ENCODE results near the gene TMEM229B. TPM values are rescaled to one million over a fixed set of nuclear protein-coding genes. Genes with fewer than 3 reads are reported as not detected.

Gene TMEM229B
- total RNA-seq, 3 donors from 2014 or later (not counting 1 experiment from before 2014, with no cell fraction given), result 28.3 to 51.3 (median 49.9) TPM

- H3K36me3 Mint-ChIP-seq, result no peaks in the 10 kb centered on the region
- Histone ChIP-seq H3K9me3 (ENCODE audit: control insufficient read depth, insufficient read depth, low read length) (no peaks in the 10 kb centered on the region), H3K4me3 (ENCODE audit: low read length) (no peak overlapping the region), H3K36me3 (ENCODE audit: control insufficient read depth, insufficient read depth, low read length) (no peaks in the 10 kb centered on the region), H3K4me1 (ENCODE audit: control insufficient read depth, insufficient read depth, low read length) (no peaks in the 10 kb centered on the region), H3K27me3 (ENCODE audit: control insufficient read depth, insufficient read depth, low read length) (peaks cover 15% of the 10 kb centered on the region), H3K27ac (ENCODE audit: low read length) (no peak overlapping the region)
- intact Hi-C loops (cut with micrococcal nuclease), result no loop called here
- 80% methylated on average over 8 of the region's 8 CpGs for WGBS (ENCODE audit: insufficient coverage)
- peaks cover 6% of the 10 kb centered on the region in 2 donors for H3K4me1 Mint-ChIP-seq
- no peak overlapping the region for H3K27ac Mint-ChIP-seq
- ATAC-seq (peak; percentile 56 to 77 (median 75)), DNase-seq (peak in 1 of 2 donors; percentile 65)
- peaks cover 19 to 55% of the 10 kb centered on the region in 2 donors for H3K27me3 Mint-ChIP-seq (ENCODE audit: low read depth in 2 of 2)
- TF ChIP-seq CTCF (IDR thresholded peaks at IDR 0.05), result peak; percentile 31
- H3K9me3 Mint-ChIP-seq, result no peaks in the 10 kb centered on the region
- no peak overlapping the region for H3K4me3 Mint-ChIP-seq
These were observed 38.3 kb upstream of the TMEM229B start for GRCh38 chr14:67526676-67527459.

- Mint-ChIP-seq H3K9me3 (no peaks in the 10 kb centered on the region), H3K36me3 (no peaks in the 10 kb centered on the region), H3K4me3 (no peak overlapping the region), H3K27ac (no peak overlapping the region), H3K4me1 (peaks cover 6% of the 10 kb centered on the region in 2 donors), H3K27me3 (ENCODE audit: low read depth in 2 of 2) (peaks cover 23 to 59% of the 10 kb centered on the region in 2 donors)
- no peak for TF ChIP-seq CTCF (IDR thresholded peaks at IDR 0.05)
- no peaks in the 10 kb centered on the region for H3K4me1 ChIP-seq (ENCODE audit: control insufficient read depth, insufficient read depth, low read length)
- no peak overlapping the region for H3K4me3 ChIP-seq (ENCODE audit: low read length)
- ATAC-seq (no peak), DNase-seq (no peak)
- no peak overlapping the region for H3K27ac ChIP-seq (ENCODE audit: low read length)
- H3K9me3 ChIP-seq (ENCODE audit: control insufficient read depth, insufficient read depth, low read length), result no peaks in the 10 kb centered on the region
- no peaks in the 10 kb centered on the region for H3K36me3 ChIP-seq (ENCODE audit: control insufficient read depth, insufficient read depth, low read length)
- WGBS (ENCODE audit: insufficient coverage), result 60% methylated on average over 6 of the region's 6 CpGs
- peaks cover 15% of the 10 kb centered on the region for H3K27me3 ChIP-seq (ENCODE audit: control insufficient read depth, insufficient read depth, low read length)
- intact Hi-C loops (cut with micrococcal nuclease), result no loop called here
These were observed 37.7 kb upstream of the TMEM229B start for GRCh38 chr14:67526181-67526580.

- no peak overlapping the region for H3K4me3 Mint-ChIP-seq
- H3K27ac ChIP-seq (ENCODE audit: low read length), result no peak overlapping the region
- H3K27me3 Mint-ChIP-seq (ENCODE audit: low read depth in 2 of 2), result peaks cover 27 to 60% of the 10 kb centered on the region in 2 donors
- no peaks in the 10 kb centered on the region for H3K4me1 ChIP-seq (ENCODE audit: control insufficient read depth, insufficient read depth, low read length)
- H3K27me3 ChIP-seq (ENCODE audit: control insufficient read depth, insufficient read depth, low read length), result peaks cover 15% of the 10 kb centered on the region
- H3K36me3 Mint-ChIP-seq, result no peaks in the 10 kb centered on the region
- H3K4me3 ChIP-seq (ENCODE audit: low read length), result no peak overlapping the region
- H3K27ac Mint-ChIP-seq, result no peak overlapping the region
- peaks cover 6% of the 10 kb centered on the region in 2 donors for H3K4me1 Mint-ChIP-seq
- no peaks in the 10 kb centered on the region for H3K36me3 ChIP-seq (ENCODE audit: control insufficient read depth, insufficient read depth, low read length)
- no CpG with 5 or more reads among the region's 4 CpGs for WGBS (ENCODE audit: insufficient coverage)
- intact Hi-C loops (cut with micrococcal nuclease), result no loop called here
- ATAC-seq (no peak), DNase-seq (no peak)
- no peaks in the 10 kb centered on the region for H3K9me3 ChIP-seq (ENCODE audit: control insufficient read depth, insufficient read depth, low read length)
- no peak for TF ChIP-seq CTCF (IDR thresholded peaks at IDR 0.05)
- no peaks in the 10 kb centered on the region for H3K9me3 Mint-ChIP-seq
These were observed 36.9 kb upstream of the TMEM229B start for GRCh38 chr14:67525389-67525788.

GRCh38 chr14:67524634-67524963, 36.1 kb upstream of the TMEM229B start:
- H3K36me3 Mint-ChIP-seq, result no peaks in the 10 kb centered on the region
- peaks cover 6% of the 10 kb centered on the region in 2 donors for H3K4me1 Mint-ChIP-seq
- no peaks in the 10 kb centered on the region for H3K4me1 ChIP-seq (ENCODE audit: control insufficient read depth, insufficient read depth, low read length)
- H3K9me3 Mint-ChIP-seq, result no peaks in the 10 kb centered on the region
- H3K4me3 Mint-ChIP-seq, result no peak overlapping the region
- peaks cover 15% of the 10 kb centered on the region for H3K27me3 ChIP-seq (ENCODE audit: control insufficient read depth, insufficient read depth, low read length)
- no peak for DNase-seq
- H3K27ac ChIP-seq (ENCODE audit: low read length), result no peak overlapping the region
- WGBS (ENCODE audit: insufficient coverage), result 10% methylated on average over 2 of the region's 3 CpGs
- H3K27me3 Mint-ChIP-seq (ENCODE audit: low read depth in 2 of 2), result peaks cover 33 to 52% of the 10 kb centered on the region in 2 donors
- intact Hi-C loops (cut with micrococcal nuclease), result no loop called here
- no peak overlapping the region for H3K4me3 ChIP-seq (ENCODE audit: low read length)
- H3K36me3 ChIP-seq (ENCODE audit: control insufficient read depth, insufficient read depth, low read length), result no peaks in the 10 kb centered on the region
- ATAC-seq, result no peak
- no peak overlapping the region for H3K27ac Mint-ChIP-seq
- no peak for TF ChIP-seq CTCF (IDR thresholded peaks at IDR 0.05)
- no peaks in the 10 kb centered on the region for H3K9me3 ChIP-seq (ENCODE audit: control insufficient read depth, insufficient read depth, low read length)

All from natural killer cell (primary cell).